ENCODE results near the gene NLK. TPM values are rescaled to one million over a fixed set of nuclear protein-coding genes. Genes with fewer than 3 reads are reported as not detected.
A peak's percentile ranks its signal among the peaks of the same experiment; 100 is the strongest.

The NLK gene
- 10 to 100 TPM in 3 of 4 donors, 1 to 10 TPM in 1; 6.2 to 40.5 (median 29.9) TPM for total RNA-seq

DNA sequence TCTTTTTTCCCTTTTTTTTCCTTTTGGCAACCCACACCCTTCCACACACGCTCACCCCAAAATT is at the start of gene NLK:
Gene NLK (plus strand): TSS at position 21 of the 64 bp plus-strand sequence. CDS start 197 bp downstream, outside the sequence.
- peak within 1 kb of the TSS; percentile 72 to 97 (median 94) for H3K4me3 ChIP-seq
- no peaks in the 10 kb centered on the region for H3K27me3 ChIP-seq
- no peaks in the 10 kb centered on the region for H3K9me3 ChIP-seq
- TF ChIP-seq POLR2A (IDR thresholded peaks at IDR 0.05) (no peak), EP300 (IDR thresholded peaks at IDR 0.05; ENCODE audit: low read depth) (no peak), POLR2AphosphoS5 (IDR thresholded peaks at IDR 0.05) (no peak)
- TF ChIP-seq, protein P1, sequence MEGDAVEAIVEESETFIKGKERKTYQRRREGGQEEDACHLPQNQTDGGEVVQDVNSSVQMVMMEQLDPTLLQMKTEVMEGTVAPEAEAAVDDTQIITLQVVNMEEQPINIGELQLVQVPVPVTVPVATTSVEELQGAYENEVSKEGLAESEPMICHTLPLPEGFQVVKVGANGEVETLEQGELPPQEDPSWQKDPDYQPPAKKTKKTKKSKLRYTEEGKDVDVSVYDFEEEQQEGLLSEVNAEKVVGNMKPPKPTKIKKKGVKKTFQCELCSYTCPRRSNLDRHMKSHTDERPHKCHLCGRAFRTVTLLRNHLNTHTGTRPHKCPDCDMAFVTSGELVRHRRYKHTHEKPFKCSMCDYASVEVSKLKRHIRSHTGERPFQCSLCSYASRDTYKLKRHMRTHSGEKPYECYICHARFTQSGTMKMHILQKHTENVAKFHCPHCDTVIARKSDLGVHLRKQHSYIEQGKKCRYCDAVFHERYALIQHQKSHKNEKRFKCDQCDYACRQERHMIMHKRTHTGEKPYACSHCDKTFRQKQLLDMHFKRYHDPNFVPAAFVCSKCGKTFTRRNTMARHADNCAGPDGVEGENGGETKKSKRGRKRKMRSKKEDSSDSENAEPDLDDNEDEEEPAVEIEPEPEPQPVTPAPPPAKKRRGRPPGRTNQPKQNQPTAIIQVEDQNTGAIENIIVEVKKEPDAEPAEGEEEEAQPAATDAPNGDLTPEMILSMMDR (IDR thresholded peaks at IDR 0.05), result no peak
- in situ Hi-C loops (cut with MboI; ENCODE audit: low pct_ligation_motif_present in 1 of 4, low pct_unique_long_range_greater_than_20kb in 1 of 4, low sequenced_read_pairs in 3 of 4), result loop anchor here in 3 of 4 donors (25.0 kb wide), 4 partner anchors 95 to 705 kb away; no protein-coding TSS in a partner anchor
- intact Hi-C loops (cut with DNase I; ENCODE audit: low total_unique reads), result no loop called here
- no peaks in the 10 kb centered on the region for H3K36me3 ChIP-seq
- DNase-seq, result no peak
- WGBS, 2 donors (ENCODE audit: low coverage in 1 of 2), result 83 to 100% methylated on average over 1 of the region's 1 CpG
- peaks cover 20 to 47% (median 33%) of the 10 kb centered on the region in 4 donors for H3K4me1 ChIP-seq
- H3K27ac ChIP-seq, result peak within 1 kb of the TSS; percentile 87 to 97 (median 94)

DNA sequence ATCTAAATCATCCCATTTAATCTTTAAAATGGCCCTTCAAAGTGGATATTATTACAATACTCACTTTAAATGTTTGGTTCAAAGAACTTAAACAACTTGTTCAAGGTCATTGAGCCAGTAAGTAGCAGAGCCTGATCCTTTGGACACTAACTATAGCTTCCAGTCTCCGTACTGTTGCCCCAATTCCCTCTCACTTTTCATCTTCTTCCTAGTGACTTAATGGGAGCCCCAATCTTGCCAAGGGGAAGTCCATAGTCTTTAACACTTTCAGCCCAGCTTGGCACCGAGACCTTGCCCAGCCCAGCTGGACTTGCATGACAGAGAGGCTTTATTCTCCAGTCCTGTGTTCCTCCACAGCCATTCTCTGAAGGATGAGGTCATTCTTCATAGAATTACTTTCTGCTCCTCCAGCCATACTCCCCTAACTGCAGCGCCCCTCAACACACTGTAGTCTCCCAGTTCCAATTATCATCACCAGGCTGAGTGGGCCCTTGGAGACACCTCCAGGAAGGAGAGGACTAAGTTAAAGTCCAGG is 49.2 kb upstream of the NLK start:
- intact Hi-C loops (cut with DNase I; ENCODE audit: low total_unique reads), result no loop called here
- Histone ChIP-seq H3K27ac (no peak overlapping the region), H3K36me3 (no peaks in the 10 kb centered on the region), H3K9me3 (no peaks in the 10 kb centered on the region), H3K4me3 (no peak overlapping the region), H3K4me1 (no peaks in the 10 kb centered on the region), H3K27me3 (no peaks in the 10 kb centered on the region)
- 80 to 90% methylated on average over 2 to 3 of the region's 3 CpGs for WGBS, 2 donors (ENCODE audit: low coverage in 1 of 2)
- TF ChIP-seq, protein P1 (IDR thresholded peaks at IDR 0.05), result no peak
- no peak for TF ChIP-seq POLR2A (IDR thresholded peaks at IDR 0.05)
- TF ChIP-seq EP300 (IDR thresholded peaks at IDR 0.05; ENCODE audit: low read depth), result no peak
- TF ChIP-seq POLR2AphosphoS5 (IDR thresholded peaks at IDR 0.05), result no peak
- DNase-seq, result no peak
- in situ Hi-C loops (cut with MboI; ENCODE audit: low pct_ligation_motif_present in 1 of 4, low pct_unique_long_range_greater_than_20kb in 1 of 4, low sequenced_read_pairs in 3 of 4), result no loop called here

DNA sequence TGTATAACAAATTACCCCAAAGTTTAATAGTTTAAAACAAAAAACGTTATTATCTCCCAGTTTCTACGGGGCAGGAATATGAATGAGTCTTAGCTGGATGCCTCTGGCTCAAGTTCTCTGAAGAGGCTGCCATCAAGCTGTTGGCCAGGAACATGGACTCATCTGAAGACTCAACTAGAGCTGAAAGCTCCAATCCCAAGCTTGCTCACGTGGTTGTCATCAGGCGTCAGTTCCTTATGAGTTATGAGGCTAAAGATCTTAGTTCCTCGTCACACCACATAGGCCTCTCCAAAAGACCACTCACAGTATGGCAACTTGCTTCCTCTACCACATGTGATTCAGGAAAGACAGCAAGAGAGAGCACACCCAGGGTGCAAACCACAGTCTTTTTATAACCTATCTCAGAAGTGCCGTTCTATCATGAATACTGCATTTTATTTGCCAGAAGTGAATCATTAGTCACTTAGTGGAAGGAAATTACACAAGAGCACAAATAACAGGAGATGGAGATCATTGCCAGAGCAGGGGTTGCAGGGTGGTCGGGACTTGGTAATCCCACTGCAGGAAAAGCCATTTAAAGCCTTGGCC is 48.7 kb upstream of the NLK start:
- Histone ChIP-seq H3K9me3 (no peaks in the 10 kb centered on the region), H3K36me3 (no peaks in the 10 kb centered on the region), H3K27ac (no peak overlapping the region), H3K4me1 (no peaks in the 10 kb centered on the region), H3K4me3 (no peak overlapping the region), H3K27me3 (no peaks in the 10 kb centered on the region)
- intact Hi-C loops (cut with DNase I; ENCODE audit: low total_unique reads), result no loop called here
- in situ Hi-C loops (cut with MboI; ENCODE audit: low pct_ligation_motif_present in 1 of 4, low pct_unique_long_range_greater_than_20kb in 1 of 4, low sequenced_read_pairs in 3 of 4), result no loop called here
- 73 to 76% methylated on average over 2 to 7 of the region's 7 CpGs for WGBS, 2 donors (ENCODE audit: low coverage in 1 of 2)
- DNase-seq, result no peak
- TF ChIP-seq POLR2AphosphoS5 (IDR thresholded peaks at IDR 0.05) (no peak), EP300 (IDR thresholded peaks at IDR 0.05; ENCODE audit: low read depth) (no peak), POLR2A (IDR thresholded peaks at IDR 0.05) (no peak)
- TF ChIP-seq, protein P1 (IDR thresholded peaks at IDR 0.05), result no peak

DNA sequence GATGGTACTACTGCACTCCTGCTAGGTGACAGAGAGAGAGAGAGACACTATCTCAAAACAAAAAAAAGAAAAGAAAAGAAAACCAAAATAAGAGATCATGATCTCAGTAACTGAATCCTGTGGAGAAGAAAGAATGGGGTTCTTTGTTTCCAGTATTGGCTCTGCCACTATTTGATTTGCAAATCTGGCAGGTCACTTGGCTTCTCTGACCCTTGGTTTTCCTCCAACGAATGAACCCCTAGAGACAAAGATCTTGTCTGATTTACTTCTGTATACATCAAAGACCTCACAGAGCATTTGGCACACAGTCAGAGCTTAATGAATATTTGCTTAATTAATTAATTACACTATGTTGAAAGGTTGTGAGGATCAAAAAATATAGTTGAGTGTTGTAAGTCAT is 47.9 kb upstream of the NLK start:
- Histone ChIP-seq H3K4me3 (no peak overlapping the region), H3K9me3 (no peaks in the 10 kb centered on the region), H3K4me1 (no peaks in the 10 kb centered on the region), H3K27ac (no peak overlapping the region), H3K36me3 (no peaks in the 10 kb centered on the region), H3K27me3 (no peaks in the 10 kb centered on the region)
- WGBS, 2 donors (ENCODE audit: low coverage in 1 of 2), result 13 to 15% methylated on average over 1 of the region's 1 CpG
- in situ Hi-C loops (cut with MboI; ENCODE audit: low pct_ligation_motif_present in 1 of 4, low pct_unique_long_range_greater_than_20kb in 1 of 4, low sequenced_read_pairs in 3 of 4), result no loop called here
- intact Hi-C loops (cut with DNase I; ENCODE audit: low total_unique reads), result no loop called here
- no peak for DNase-seq
- TF ChIP-seq POLR2A (IDR thresholded peaks at IDR 0.05), result no peak
- TF ChIP-seq POLR2AphosphoS5 (IDR thresholded peaks at IDR 0.05), result no peak
- TF ChIP-seq EP300 (IDR thresholded peaks at IDR 0.05; ENCODE audit: low read depth), result no peak
- TF ChIP-seq, protein P1 (IDR thresholded peaks at IDR 0.05), result no peak

Measured in transverse colon (tissue), 4 donors.